Hepatocyte (in vitro differentiated cells): ENCODE measurements around the gene SLC8A1. TPM values are rescaled to one million over a fixed set of nuclear protein-coding genes. Genes with fewer than 3 reads are reported as not detected.

Experiments used
- DNase-seq: peaks from one replicate; pipeline ENCODE4 v3.0.0-alpha.2; 2016; ENCODE audit warnings: low spot score
- H2AFZ ChIP-seq: fragments of 200-600 bp; sonication (generic); 2 replicates; pipeline ENCODE4 v1.6.0; 2016; ENCODE audit warnings: antibody characterized with exemption, mild to moderate bottlenecking
- H3K27ac ChIP-seq: fragments of 200-600 bp; sonication (generic); 2 replicates; pipeline ENCODE4 v1.5.1; 2016; ENCODE audit warnings: mild to moderate bottlenecking
- H3K27me3 ChIP-seq: fragments of 200-600 bp; sonication (generic); 2 replicates; pipeline ENCODE4 v1.6.1; 2016
- H3K36me3 ChIP-seq: fragments of 200-600 bp; sonication (generic); replicated peaks from 2 replicates; pipeline ENCODE4 v1.5.1; 2016; ENCODE audit warnings: low read depth; ENCODE audit not compliant: insufficient read depth
- H3K4me1 ChIP-seq: fragments of 200-600 bp; sonication (generic); 2 replicates; pipeline ENCODE4 v1.5.1; 2016; ENCODE audit warnings: mild to moderate bottlenecking, moderate library complexity; ENCODE audit not compliant: insufficient read depth
- H3K4me2 ChIP-seq: fragments of 200-600 bp; sonication (generic); 2 replicates; pipeline ENCODE4 v1.6.0; 2016
- H3K4me3 ChIP-seq: fragments of 200-600 bp; sonication (generic); 2 replicates; pipeline ENCODE4 v1.5.1; 2016; ENCODE audit warnings: mild to moderate bottlenecking
- H3K79me2 ChIP-seq: fragments of 200-600 bp; sonication (generic); 2 replicates; pipeline ENCODE4 v1.6.0; 2017; ENCODE audit warnings: mild to moderate bottlenecking
- H3K9me2 ChIP-seq: fragments of 200-600 bp; sonication (generic); replicated peaks from 2 replicates; pipeline ENCODE4 v1.6.0; 2017; ENCODE audit warnings: mild to moderate bottlenecking; ENCODE audit not compliant: insufficient read depth
- H3K9me3 ChIP-seq: fragments of 200-600 bp; sonication (generic); 2 replicates; pipeline ENCODE4 v1.5.1; 2016; ENCODE audit warnings: low read depth, mild to moderate bottlenecking
- H4K20me1 ChIP-seq: fragments of 200-600 bp; sonication (generic); 2 replicates; pipeline ENCODE4 v1.6.0; 2016; ENCODE audit warnings: mild to moderate bottlenecking; ENCODE audit not compliant: insufficient read depth, poor library complexity, severe bottlenecking
- CTCF ChIP-seq: fragments of 200-600 bp; sonication (generic); IDR thresholded peaks from 2 replicates; pipeline ENCODE4 v1.5.1; 2016; ENCODE audit warnings: antibody characterized with exemption, mild to moderate bottlenecking; ENCODE audit not compliant: poor library complexity
- EZH2 ChIP-seq: fragments of 200-600 bp; sonication (generic); IDR thresholded peaks from 2 replicates; pipeline ENCODE4 v1.6.1; 2016; ENCODE audit warnings: antibody characterized with exemption, mild to moderate bottlenecking, borderline replicate concordance
- EZH2phosphoT487 ChIP-seq: fragments of 200-600 bp; sonication (generic); IDR thresholded peaks from one replicate; pipeline ENCODE4 v1.6.1; 2018; ENCODE audit warnings: antibody characterized with exemption, mild to moderate bottlenecking, low read depth, moderate library complexity; ENCODE audit not compliant: unreplicated experiment, severe bottlenecking
- WGBS: methylation state at CpG from one replicate; pipeline ENCODE4 v1.1.6; 2016; ENCODE audit warnings: low lambda C conversion rate; ENCODE audit errors: missing lambda C conversion rate; 5-methylcytosine and 5-hydroxymethylcytosine counted together
- polyA plus RNA-seq: library from polyadenylated mRNA; unstranded; fragments of >200 nt; fragmentation: Nextera tagmentation; extraction: Ambion mirVana; gene quantifications from 2 replicates; pipeline ENCODE4 v1.2.1, GENCODE V29; 2016
- total RNA-seq: library from RNA; depleted of rRNA; stranded (reverse); fragments of >200 nt; gene quantifications from 2 replicates; pipeline ENCODE4 v1.2.3, GENCODE V29; 2014

The SLC8A1 gene
- total and polyA plus RNA-seq, 2 experiments from 2014 or later: 2.2 to 8.9 TPM

- Histone ChIP-seq H3K4me1 (no peaks in the 10 kb centered on the region), H4K20me1 (no peaks in the 10 kb centered on the region), H2AFZ (no peak overlapping the region), H3K4me3 (no peak overlapping the region), H3K27ac (no peak overlapping the region), H3K9me3 (no peaks in the 10 kb centered on the region), H3K27me3 (no peaks in the 10 kb centered on the region), H3K4me2 (no peak overlapping the region), H3K79me2 (no peaks in the 10 kb centered on the region), H3K36me3 (no peaks in the 10 kb centered on the region), H3K9me2 (no peaks in the 10 kb centered on the region)
- WGBS: 77% methylated on average over 2 of the region's 2 CpGs
- no peak for DNase-seq
- TF ChIP-seq EZH2phosphoT487: no peak
- no peak for TF ChIP-seq CTCF
- no peak for TF ChIP-seq EZH2
Observed at GRCh38 chr2:40415391-40415790, 36.5 kb downstream of the SLC8A1 start.

GRCh38 chr2:40412456-40412855 lies 39.4 kb downstream of the SLC8A1 start:
- 91% methylated on average over 1 of the region's 1 CpG for WGBS
- DNase-seq: no peak

GRCh38 chr2:40410695-40411094 lies 41.2 kb downstream of the SLC8A1 start:
- H3K27me3 ChIP-seq: no peaks in the 10 kb centered on the region
- no peaks in the 10 kb centered on the region for H3K4me1 ChIP-seq
- DNase-seq: no peak
- no peak overlapping the region for H3K4me2 ChIP-seq
- H3K36me3 ChIP-seq: no peaks in the 10 kb centered on the region
- TF ChIP-seq EZH2phosphoT487 (no peak), EZH2 (no peak), CTCF (no peak)
- no peaks in the 10 kb centered on the region for H3K9me3 ChIP-seq
- H3K4me3 ChIP-seq: no peak overlapping the region
- 83% methylated on average over 1 of the region's 1 CpG for WGBS
- H3K9me2 ChIP-seq: no peaks in the 10 kb centered on the region
- H4K20me1 ChIP-seq: no peaks in the 10 kb centered on the region
- no peak overlapping the region for H3K27ac ChIP-seq
- no peaks in the 10 kb centered on the region for H3K79me2 ChIP-seq
- H2AFZ ChIP-seq: no peak overlapping the region

More at GRCh38 chr2:40412456-40412855, 39.4 kb downstream of the SLC8A1 start:
- Histone ChIP-seq H3K79me2 (no peaks in the 10 kb centered on the region), H3K9me3 (no peaks in the 10 kb centered on the region), H3K27me3 (no peaks in the 10 kb centered on the region), H3K4me2 (no peak overlapping the region), H4K20me1 (no peaks in the 10 kb centered on the region), H2AFZ (no peak overlapping the region), H3K4me3 (no peak overlapping the region), H3K27ac (no peak overlapping the region), H3K9me2 (no peaks in the 10 kb centered on the region), H3K4me1 (no peaks in the 10 kb centered on the region), H3K36me3 (no peaks in the 10 kb centered on the region)
- TF ChIP-seq CTCF (no peak), EZH2 (no peak), EZH2phosphoT487 (no peak)

- Histone ChIP-seq H3K4me1 (no peaks in the 10 kb centered on the region), H3K79me2 (no peaks in the 10 kb centered on the region), H4K20me1 (no peaks in the 10 kb centered on the region), H3K4me2 (no peak overlapping the region), H2AFZ (no peak overlapping the region), H3K9me3 (no peaks in the 10 kb centered on the region), H3K4me3 (no peak overlapping the region), H3K36me3 (no peaks in the 10 kb centered on the region), H3K9me2 (no peaks in the 10 kb centered on the region), H3K27me3 (no peaks in the 10 kb centered on the region), H3K27ac (no peak overlapping the region)
- no peak for DNase-seq
- TF ChIP-seq CTCF (no peak), EZH2phosphoT487 (no peak), EZH2 (no peak)
- WGBS: 87% methylated on average over 2 of the region's 2 CpGs
Observed at GRCh38 chr2:40409734-40410133, 42.2 kb downstream of the SLC8A1 start.
